EL (cell line): Measurements from ENCODE around the gene AFTPH.

Source experiments
- DNase-seq: peaks from one replicate; pipeline ENCODE4 v3.0.0-alpha.2; 2016

The AFTPH gene

GRCh38 chr2:64634345-64635267 is 110.5 kb downstream of the AFTPH start:
- DNase-seq, result no peak

- DNase-seq, result no peak
Measured at GRCh38 chr2:64635976-64636911, 112.1 kb downstream of the AFTPH start.

- no peak for DNase-seq
Measured at GRCh38 chr2:64637000-64637635, 113.0 kb downstream of the AFTPH start.

DNA sequence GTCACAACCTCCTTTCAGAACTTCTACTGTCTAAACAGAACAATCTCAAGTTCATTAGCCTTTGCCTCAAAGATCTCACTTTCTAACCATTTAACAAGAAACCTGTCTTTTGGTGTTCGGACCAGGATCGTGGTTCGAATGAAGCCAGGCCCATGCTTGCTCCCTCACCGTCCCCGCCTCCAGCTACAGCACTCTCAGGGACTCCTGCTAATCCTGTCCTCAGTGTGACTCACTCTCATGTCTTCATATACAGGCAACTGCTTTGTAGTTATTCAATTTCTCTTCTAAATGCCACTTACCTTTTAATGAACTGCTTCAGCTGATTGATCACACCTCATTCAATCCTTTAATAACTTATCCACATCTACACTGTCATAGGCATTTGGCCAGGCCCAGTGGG is 113.8 kb downstream of the AFTPH start:
- no peak for DNase-seq

DNA sequence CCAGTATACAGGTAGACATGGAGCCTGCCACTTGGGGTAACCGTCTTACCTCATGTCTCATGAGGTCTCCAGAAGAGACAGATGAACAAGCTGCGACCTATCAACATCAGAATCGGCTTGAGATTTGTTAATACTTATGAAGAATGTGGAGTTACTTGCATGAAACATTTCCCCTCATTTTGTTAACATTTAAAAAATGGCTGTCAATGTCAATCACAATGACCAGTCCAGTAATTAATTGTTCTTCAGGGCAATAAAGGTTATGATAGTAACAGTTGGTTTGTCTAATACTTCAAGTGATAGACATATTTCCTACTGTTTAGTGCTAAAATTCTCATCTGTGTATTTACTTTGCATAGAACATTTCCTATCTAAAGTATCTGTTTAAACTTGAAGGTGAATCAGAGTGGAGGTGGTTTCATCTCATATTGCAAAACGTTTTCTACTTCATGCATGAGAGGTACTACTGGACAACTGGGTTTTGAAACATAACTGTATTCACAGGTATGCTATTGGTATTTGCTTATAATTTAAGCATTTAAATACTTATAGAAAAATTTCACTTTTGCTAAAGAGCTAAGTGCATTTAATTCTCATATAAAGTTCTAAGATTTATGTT is 114.5 kb downstream of the AFTPH start:
- no peak for DNase-seq

DNA sequence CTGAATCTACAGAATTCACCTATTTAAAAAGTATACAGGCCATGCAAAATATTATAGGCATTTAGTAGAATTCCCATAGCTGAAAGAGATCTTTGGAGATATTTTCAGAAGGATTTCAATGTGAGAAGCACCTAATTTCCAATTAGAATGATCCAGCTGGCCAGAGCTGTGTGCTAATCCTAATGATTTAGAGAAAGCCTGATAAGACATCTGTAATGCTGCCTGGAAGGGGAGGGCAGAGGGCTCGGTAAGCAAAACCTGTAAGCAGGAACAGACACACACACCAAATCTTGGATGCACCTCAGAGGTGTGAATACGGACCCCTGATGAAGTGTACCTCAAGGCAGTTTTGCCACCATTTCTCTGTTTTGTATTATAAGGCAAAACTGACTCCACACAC is 115.6 kb downstream of the AFTPH start:
- DNase-seq, result no peak

DNA sequence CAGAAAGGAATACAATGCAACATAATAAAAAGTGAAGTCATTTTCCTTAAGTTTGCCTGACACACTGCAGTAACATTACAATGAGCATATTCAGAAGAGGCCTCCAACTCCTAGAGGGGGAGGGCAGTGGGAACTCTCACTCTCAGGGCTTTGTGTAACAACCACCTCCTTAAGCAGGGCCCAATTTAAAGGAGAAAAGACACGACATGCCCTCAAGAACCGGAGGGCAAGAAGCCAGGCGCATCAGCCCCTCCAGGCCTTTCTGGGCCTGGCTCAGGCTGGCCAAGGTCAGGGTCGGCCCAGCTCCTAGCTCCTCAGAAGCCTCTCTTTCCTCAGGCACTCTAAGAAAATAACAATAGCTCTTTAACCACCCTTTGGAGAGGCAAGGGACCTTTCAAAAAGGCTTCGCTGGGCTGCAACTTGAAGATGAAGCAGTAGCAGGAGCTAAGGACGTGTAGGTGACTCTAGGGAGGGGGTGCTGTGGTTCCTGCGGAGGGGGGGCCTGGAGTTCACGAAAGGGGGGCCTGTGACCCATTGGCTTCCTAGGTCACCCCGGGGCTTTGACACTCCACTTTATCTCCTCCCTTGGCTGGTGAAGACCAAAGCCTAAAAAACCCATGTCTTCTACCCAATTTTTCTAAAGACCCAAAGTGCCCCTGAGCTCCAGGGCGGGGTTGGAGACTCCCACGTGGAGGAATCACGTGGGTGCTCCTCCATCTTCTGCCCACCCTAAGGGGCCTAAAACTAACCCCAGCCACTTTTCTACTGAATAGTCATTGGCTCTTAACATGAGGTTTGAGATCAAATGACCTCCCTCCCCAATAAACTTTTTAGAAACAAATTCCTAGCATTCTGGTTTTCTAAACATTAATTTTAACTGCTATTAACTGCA is 116.3 kb downstream of the AFTPH start:
- no peak for DNase-seq

- no peak for DNase-seq
Measured at GRCh38 chr2:64641599-64641998, 117.5 kb downstream of the AFTPH start.
